ENCODE results near the gene TMED8.
"Not testable (repeated sequence)": the region's sequence is repeated elsewhere in the genome, so short reads cannot be mapped to it uniquely, and the experiment has no call there.

TMED8 gene

GRCh38 chr14:77322951-77323350, 53.9 kb downstream of the TMED8 start:
- DNase-seq (ENCODE audit: low read depth in 2 of 2): no peak

GRCh38 chr14:77322250-77322902, 54.5 kb downstream of the TMED8 start:
- no peak for DNase-seq (ENCODE audit: low read depth in 2 of 2)

- peak; percentile 82 to 88 for DNase-seq (ENCODE audit: low read depth in 2 of 2)
Observed at GRCh38 chr14:77320238-77320935, 56.5 kb downstream of the TMED8 start, which contains the start of gene POMT2. TSS of gene POMT2 (minus strand) at chr14:77320883. CDS start at chr14:77320681, 202 bp downstream.

GRCh38 chr14:77319422-77319821, 57.5 kb downstream of the TMED8 start:
- DNase-seq (ENCODE audit: low read depth in 2 of 2): no peak

- not testable (repeated sequence) for DNase-seq (ENCODE audit: low read depth in 2 of 2)
Observed at GRCh38 chr14:77318756-77319155, 58.1 kb downstream of the TMED8 start.

- DNase-seq (ENCODE audit: low read depth in 2 of 2): no peak
Observed at GRCh38 chr14:77318006-77318553, 58.8 kb downstream of the TMED8 start.

- DNase-seq (ENCODE audit: low read depth in 2 of 2): no peak
Observed at GRCh38 chr14:77316872-77317301, 60.0 kb downstream of the TMED8 start.

GRCh38 chr14:77316195-77316505, 60.7 kb downstream of the TMED8 start:
- no peak for DNase-seq (ENCODE audit: low read depth in 2 of 2)

- no peak for DNase-seq (ENCODE audit: low read depth in 2 of 2)
Observed at GRCh38 chr14:77314539-77315457, 62.1 kb downstream of the TMED8 start.

GRCh38 chr14:77314043-77314442, 62.9 kb downstream of the TMED8 start:
- DNase-seq (ENCODE audit: low read depth in 2 of 2): no peak

GRCh38 chr14:77313371-77313770, 63.5 kb downstream of the TMED8 start:
- no peak for DNase-seq (ENCODE audit: low read depth in 2 of 2)

GRCh38 chr14:77311217-77311616, 65.7 kb downstream of the TMED8 start:
- no peak for DNase-seq (ENCODE audit: low read depth in 2 of 2)

GRCh38 chr14:77310026-77310425, 66.9 kb downstream of the TMED8 start:
- no peak for DNase-seq (ENCODE audit: low read depth in 2 of 2)

GRCh38 chr14:77309131-77309530, 67.8 kb downstream of the TMED8 start:
- no peak for DNase-seq (ENCODE audit: low read depth in 2 of 2)

- no peak for DNase-seq (ENCODE audit: low read depth in 2 of 2)
Observed at GRCh38 chr14:77306851-77307496, 69.9 kb downstream of the TMED8 start.

- DNase-seq (ENCODE audit: low read depth in 2 of 2): no peak
Observed at GRCh38 chr14:77306416-77306815, 70.5 kb downstream of the TMED8 start.

- no peak for DNase-seq (ENCODE audit: low read depth in 2 of 2)
Observed at GRCh38 chr14:77305696-77306095, 71.2 kb downstream of the TMED8 start.

GRCh38 chr14:77303417-77304156, 73.3 kb downstream of the TMED8 start:
- peak; percentile 36 for DNase-seq (ENCODE audit: low read depth in 2 of 2)

- peak; percentile 40 to 59 for DNase-seq (ENCODE audit: low read depth in 2 of 2)
Observed at GRCh38 chr14:77302926-77303325, 74.0 kb downstream of the TMED8 start.

GRCh38 chr14:77301103-77301502, 75.8 kb downstream of the TMED8 start:
- peak; percentile 21 to 58 for DNase-seq (ENCODE audit: low read depth in 2 of 2)

- no peak for DNase-seq (ENCODE audit: low read depth in 2 of 2)
Observed at GRCh38 chr14:77299771-77300170, 77.1 kb downstream of the TMED8 start.

All from stimulated activated CD4-positive, alpha-beta T cell treated with anti-CD3 and anti-CD28 coated beads, Interleukin-15, amount 100 ng/mL, for 48 hours (primary cell).